ENCODE results near the gene NAGLU.

DNA sequence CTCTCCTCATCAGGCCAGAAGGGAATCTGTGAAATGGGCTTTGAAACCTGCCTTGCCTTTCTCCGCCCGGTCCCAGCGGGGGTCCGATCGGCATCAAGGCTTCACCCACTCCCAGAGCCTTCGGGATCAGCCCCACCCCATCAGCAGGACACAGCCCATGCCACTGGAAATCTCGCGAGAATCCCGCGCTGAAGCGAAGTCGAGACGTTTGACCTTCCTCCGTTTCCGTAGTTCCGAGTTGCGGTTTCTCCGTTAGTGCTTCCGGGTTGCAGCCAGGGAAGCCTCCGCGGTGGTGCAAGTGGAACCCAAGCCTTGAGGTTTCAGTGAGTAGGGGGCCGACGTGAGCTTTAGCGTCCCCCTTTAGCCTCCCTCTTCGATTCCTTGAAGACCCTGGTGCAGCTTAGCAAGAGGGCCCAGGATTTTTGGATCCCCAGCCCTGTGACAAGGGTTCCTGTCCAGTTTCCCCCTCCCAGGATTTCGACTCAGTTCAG lies 25.9 kb downstream of the NAGLU start, which contains the start of gene COASY:
- no peak for TF ChIP-seq CTCF (optimal IDR thresholded peaks at IDR 0.05 in 1 of 3, IDR thresholded peaks at IDR 0.05 in 1 of 3, conservative IDR thresholded peaks at IDR 0.05 in 1 of 3; ENCODE audit: extremely low read depth in 1 of 3, insufficient read depth in 2 of 3, low read length in 3 of 3)
- no peak for TF ChIP-seq EZH2 (IDR thresholded peaks at IDR 0.05; ENCODE audit: low read length)

Data from keratinocyte (primary cell).